Fibroblast of lung (primary cell): ENCODE measurements around the gene SLC24A3. TPM values are rescaled to one million over a fixed set of nuclear protein-coding genes. Genes with fewer than 3 reads are reported as not detected.

Experiments
- DNase-seq, 2 donors: peaks; one replicate each; pipeline versions ENCODE4 v3.0.0 to v3.0.0-alpha.2; 2010; ENCODE audit warnings: low read depth in 2 of 2
- H2AFZ ChIP-seq: 2 replicates; pipeline ENCODE4 v1.5.1; 2012; ENCODE audit warnings: low read length, control low read depth, inconsistent platforms
- H3K27ac ChIP-seq: 2 replicates; pipeline ENCODE4 v1.5.1; 2011; ENCODE audit warnings: low read length, control low read depth; ENCODE audit not compliant: insufficient read depth
- H3K27me3 ChIP-seq: 2 replicates; pipeline ENCODE4 v1.5.1; 2011; ENCODE audit warnings: mild to moderate bottlenecking, low read length; ENCODE audit not compliant: control insufficient read depth, insufficient read depth
- H3K36me3 ChIP-seq: 2 replicates; pipeline ENCODE4 v1.5.1; 2011; ENCODE audit warnings: low read length; ENCODE audit not compliant: control insufficient read depth, insufficient read depth
- H3K4me1 ChIP-seq: 2 replicates; pipeline ENCODE4 v1.5.1; 2011; ENCODE audit warnings: low read length; ENCODE audit not compliant: control insufficient read depth, insufficient read depth; ENCODE audit errors: extremely low read depth
- H3K4me2 ChIP-seq: 2 replicates; pipeline ENCODE4 v1.5.1; 2011; ENCODE audit warnings: low read length, control low read depth; ENCODE audit not compliant: insufficient read depth; ENCODE audit errors: extremely low read depth
- H3K4me3 ChIP-seq, 4 experiments: fragments of 200-600 bp in 1 of 4; sonication (generic) in 1 of 4; replicated peaks in 1 of 4; 2 replicates each; pipeline ENCODE4 v1.5.1; 2011 to 2016; ENCODE audit warnings: low read length in 4 of 4, low read depth in 3 of 4, mild to moderate bottlenecking in 3 of 4, control low read depth in 2 of 4, inconsistent platforms in 1 of 4, mixed read lengths in 1 of 4; ENCODE audit not compliant: insufficient read depth in 1 of 4; ENCODE audit errors: control extremely low read depth in 1 of 4
- H3K79me2 ChIP-seq: 2 replicates; pipeline ENCODE4 v1.5.1; 2012; ENCODE audit warnings: mild to moderate bottlenecking, low read length, inconsistent platforms; ENCODE audit not compliant: control insufficient read depth, insufficient read depth
- H3K9ac ChIP-seq: 2 replicates; pipeline ENCODE4 v1.5.1; 2011; ENCODE audit warnings: mild to moderate bottlenecking, low read length, control low read depth; ENCODE audit not compliant: insufficient read depth
- H3K9me3 ChIP-seq: 2 replicates; pipeline ENCODE4 v1.5.1; 2012; ENCODE audit warnings: low read depth, low read length; ENCODE audit not compliant: control insufficient read depth, insufficient read depth
- H4K20me1 ChIP-seq: 2 replicates; pipeline ENCODE4 v1.5.1; 2011; ENCODE audit warnings: low read length; ENCODE audit not compliant: control insufficient read depth, insufficient read depth; ENCODE audit errors: extremely low read depth
- EZH2 ChIP-seq: IDR thresholded peaks from 2 replicates; pipeline ENCODE4 v1.5.1; 2012; ENCODE audit warnings: low read length, control low read depth, mild to moderate bottlenecking; ENCODE audit errors: missing control alignments
- polyA plus RNA-seq, 2 donors: library from polyadenylated mRNA; depleted of rRNA in 1 of 2; stranded (reverse) in 1 of 2; unstranded in 1 of 2; fragments of >200 nt; gene quantifications; 2 replicates each; pipeline ENCODE4 v1.2.1, GENCODE V29; 2011 to 2012; ENCODE audit warnings: missing spikeins in 1 of 2
- total RNA-seq: library from RNA; depleted of rRNA; stranded (reverse); fragments of >200 nt; gene quantifications from 2 replicates; pipeline ENCODE4 v1.2.1, GENCODE V29; 2014
- TF ChIP-seq, protein P1 (sequence below), 2 donors: IDR thresholded peaks in 1 of 2; conservative IDR thresholded peaks in 1 of 2; 1 replicate in 1 of 2; 2 replicates in 1 of 2; pipeline ENCODE4 v1.5.1; 2011 to 2012; ENCODE audit warnings: low read length in 2 of 2, control low read depth in 1 of 2, inconsistent platforms in 1 of 2, low read depth in 1 of 2, mild to moderate bottlenecking in 1 of 2

SLC24A3 gene
- total and polyA plus RNA-seq, 2 donors (not counting 1 experiment from before 2014, with no cell fraction given) = 0.03 to 1.8 TPM

- Histone ChIP-seq H3K4me2 (no peak overlapping the region), H4K20me1 (no peaks in the 10 kb centered on the region), H3K9ac (no peak overlapping the region), H3K4me3 (no peak overlapping the region), H3K79me2 (no peaks in the 10 kb centered on the region), H3K27ac (no peak overlapping the region), H2AFZ (no peak overlapping the region), H3K27me3 (no peaks in the 10 kb centered on the region), H3K4me1 (no peaks in the 10 kb centered on the region), H3K36me3 (no peaks in the 10 kb centered on the region), H3K9me3 (no peaks in the 10 kb centered on the region)
- DNase-seq = no peak
- TF ChIP-seq EZH2 = no peak
- TF ChIP-seq, protein P1, sequence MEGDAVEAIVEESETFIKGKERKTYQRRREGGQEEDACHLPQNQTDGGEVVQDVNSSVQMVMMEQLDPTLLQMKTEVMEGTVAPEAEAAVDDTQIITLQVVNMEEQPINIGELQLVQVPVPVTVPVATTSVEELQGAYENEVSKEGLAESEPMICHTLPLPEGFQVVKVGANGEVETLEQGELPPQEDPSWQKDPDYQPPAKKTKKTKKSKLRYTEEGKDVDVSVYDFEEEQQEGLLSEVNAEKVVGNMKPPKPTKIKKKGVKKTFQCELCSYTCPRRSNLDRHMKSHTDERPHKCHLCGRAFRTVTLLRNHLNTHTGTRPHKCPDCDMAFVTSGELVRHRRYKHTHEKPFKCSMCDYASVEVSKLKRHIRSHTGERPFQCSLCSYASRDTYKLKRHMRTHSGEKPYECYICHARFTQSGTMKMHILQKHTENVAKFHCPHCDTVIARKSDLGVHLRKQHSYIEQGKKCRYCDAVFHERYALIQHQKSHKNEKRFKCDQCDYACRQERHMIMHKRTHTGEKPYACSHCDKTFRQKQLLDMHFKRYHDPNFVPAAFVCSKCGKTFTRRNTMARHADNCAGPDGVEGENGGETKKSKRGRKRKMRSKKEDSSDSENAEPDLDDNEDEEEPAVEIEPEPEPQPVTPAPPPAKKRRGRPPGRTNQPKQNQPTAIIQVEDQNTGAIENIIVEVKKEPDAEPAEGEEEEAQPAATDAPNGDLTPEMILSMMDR (conservative IDR thresholded peaks at IDR 0.05 in 1 of 2, IDR thresholded peaks at IDR 0.05 in 1 of 2; ENCODE audit: low read depth in 1 of 2, low read length in 2 of 2) = no peak
Observed at GRCh38 chr20:19691125-19691524, 478.7 kb downstream of the SLC24A3 start.

DNA sequence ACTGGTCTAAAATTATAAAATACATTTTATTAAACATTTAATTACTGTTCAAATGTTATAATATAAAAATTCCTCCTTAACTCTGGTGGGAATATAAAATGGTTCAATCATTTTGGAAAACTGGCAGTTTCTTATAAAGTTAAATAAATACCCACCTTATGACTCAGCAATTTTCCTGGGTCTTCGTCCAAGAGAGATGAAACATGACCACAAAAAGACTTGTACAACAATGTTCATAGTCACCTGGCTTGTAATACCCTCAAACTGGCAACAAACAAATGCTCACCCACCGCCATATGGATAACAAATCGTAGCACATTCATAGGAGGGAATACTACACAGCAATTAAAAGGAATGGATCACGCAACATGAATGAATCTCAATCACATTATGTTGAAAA, 479.7 kb downstream of the SLC24A3 start:
- Histone ChIP-seq H3K9me3 (no peaks in the 10 kb centered on the region), H3K9ac (no peak overlapping the region), H3K27me3 (no peaks in the 10 kb centered on the region), H2AFZ (no peak overlapping the region), H3K36me3 (no peaks in the 10 kb centered on the region), H3K27ac (no peak overlapping the region), H4K20me1 (no peaks in the 10 kb centered on the region), H3K4me2 (no peak overlapping the region), H3K4me1 (no peaks in the 10 kb centered on the region), H3K79me2 (no peaks in the 10 kb centered on the region), H3K4me3 (no peak overlapping the region)
- no peak for TF ChIP-seq EZH2
- TF ChIP-seq, protein P1 (conservative IDR thresholded peaks at IDR 0.05 in 1 of 2, IDR thresholded peaks at IDR 0.05 in 1 of 2; ENCODE audit: low read depth in 1 of 2, low read length in 2 of 2) = no peak
- peak; percentile 23 to 65 for DNase-seq

- H4K20me1 ChIP-seq = no peaks in the 10 kb centered on the region
- H3K27ac ChIP-seq = no peak overlapping the region
- no peaks in the 10 kb centered on the region for H3K4me1 ChIP-seq
- peak; percentile 41 to 43 for DNase-seq
- H3K9me3 ChIP-seq = no peaks in the 10 kb centered on the region
- no peaks in the 10 kb centered on the region for H3K79me2 ChIP-seq
- no peaks in the 10 kb centered on the region for H3K36me3 ChIP-seq
- H3K9ac ChIP-seq = no peak overlapping the region
- no peak overlapping the region for H2AFZ ChIP-seq
- no peak for TF ChIP-seq EZH2
- TF ChIP-seq, protein P1 (conservative IDR thresholded peaks at IDR 0.05 in 1 of 2, IDR thresholded peaks at IDR 0.05 in 1 of 2; ENCODE audit: low read depth in 1 of 2, low read length in 2 of 2) = peak; percentile 82 to 92
- peak overlapping the region; percentile 17 for H3K4me2 ChIP-seq
- H3K4me3 ChIP-seq = no peak overlapping the region
- H3K27me3 ChIP-seq = no peaks in the 10 kb centered on the region
Observed at GRCh38 chr20:19692685-19693119, 480.3 kb downstream of the SLC24A3 start.
